ACC112 (cell line): ENCODE results near the gene FIBP.

Experiments
- H2AFZ ChIP-seq: fragments of 200-600 bp; sonication (generic); one replicate; pipeline ENCODE4 v1.6.0; 2017; ENCODE audit warnings: antibody characterized with exemption, low read length; ENCODE audit not compliant: unreplicated experiment
- H3K27ac ChIP-seq: fragments of 200-600 bp; sonication (generic); 2 replicates; pipeline ENCODE4 v1.5.1; 2014; ENCODE audit warnings: low read depth, mild to moderate bottlenecking, antibody characterized with exemption, low read length, moderate library complexity
- H3K27me3 ChIP-seq: fragments of 200-600 bp; sonication (generic); 2 replicates; pipeline ENCODE4 v1.6.1; 2014; ENCODE audit warnings: mild to moderate bottlenecking, antibody characterized with exemption, low read length, moderate library complexity, mixed read lengths; ENCODE audit not compliant: insufficient read depth
- H3K36me3 ChIP-seq: fragments of 200-600 bp; sonication (generic); 2 replicates; pipeline ENCODE4 v1.6.1; 2016; ENCODE audit warnings: mild to moderate bottlenecking, antibody characterized with exemption, low read length, moderate library complexity, mixed read lengths; ENCODE audit not compliant: insufficient read depth
- H3K4me1 ChIP-seq: fragments of 200-600 bp; sonication (generic); one replicate; pipeline ENCODE4 v1.6.1; 2016; ENCODE audit warnings: low read length, mixed read lengths; ENCODE audit not compliant: insufficient read depth, unreplicated experiment, control insufficient read depth
- H3K4me3 ChIP-seq: fragments of 200-600 bp; sonication (generic); 2 replicates; pipeline ENCODE4 v1.5.1; 2014; ENCODE audit warnings: mild to moderate bottlenecking, low read depth, low read length
- H3K79me2 ChIP-seq: fragments of 200-600 bp; sonication (generic); one replicate; pipeline ENCODE4 v1.6.0; 2016; ENCODE audit warnings: low read length; ENCODE audit not compliant: control insufficient read depth, unreplicated experiment, insufficient read depth

FIBP gene

DNA sequence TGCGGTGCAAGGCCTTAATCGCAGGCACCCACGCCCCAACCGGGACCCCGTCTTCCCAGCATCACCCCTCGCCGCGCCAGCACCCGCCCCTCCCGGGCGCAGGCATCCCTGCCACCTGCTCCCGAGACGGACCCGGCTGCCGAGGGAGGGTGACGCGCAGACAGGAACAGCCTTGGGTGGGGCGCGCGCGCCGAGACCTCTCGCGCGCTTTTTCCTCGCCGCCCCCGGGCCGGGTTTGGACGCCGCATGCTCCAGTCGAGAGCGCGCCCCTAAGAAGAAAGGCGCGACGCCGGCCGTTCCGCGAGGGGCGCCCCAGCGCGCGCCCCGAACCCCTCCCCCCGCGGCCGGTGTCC lies 30.8 kb downstream of the FIBP start:
- H3K79me2 ChIP-seq, result peaks cover 56% of the 10 kb centered on the region
- H3K27ac ChIP-seq, result peak overlapping the region; percentile 79
- H2AFZ ChIP-seq, result no peak overlapping the region
- H3K4me1 ChIP-seq, result peaks cover 15% of the 10 kb centered on the region
- peak overlapping the region; percentile 99 for H3K4me3 ChIP-seq
- H3K36me3 ChIP-seq, result peaks cover 37% of the 10 kb centered on the region
- H3K27me3 ChIP-seq, result no peaks in the 10 kb centered on the region

DNA sequence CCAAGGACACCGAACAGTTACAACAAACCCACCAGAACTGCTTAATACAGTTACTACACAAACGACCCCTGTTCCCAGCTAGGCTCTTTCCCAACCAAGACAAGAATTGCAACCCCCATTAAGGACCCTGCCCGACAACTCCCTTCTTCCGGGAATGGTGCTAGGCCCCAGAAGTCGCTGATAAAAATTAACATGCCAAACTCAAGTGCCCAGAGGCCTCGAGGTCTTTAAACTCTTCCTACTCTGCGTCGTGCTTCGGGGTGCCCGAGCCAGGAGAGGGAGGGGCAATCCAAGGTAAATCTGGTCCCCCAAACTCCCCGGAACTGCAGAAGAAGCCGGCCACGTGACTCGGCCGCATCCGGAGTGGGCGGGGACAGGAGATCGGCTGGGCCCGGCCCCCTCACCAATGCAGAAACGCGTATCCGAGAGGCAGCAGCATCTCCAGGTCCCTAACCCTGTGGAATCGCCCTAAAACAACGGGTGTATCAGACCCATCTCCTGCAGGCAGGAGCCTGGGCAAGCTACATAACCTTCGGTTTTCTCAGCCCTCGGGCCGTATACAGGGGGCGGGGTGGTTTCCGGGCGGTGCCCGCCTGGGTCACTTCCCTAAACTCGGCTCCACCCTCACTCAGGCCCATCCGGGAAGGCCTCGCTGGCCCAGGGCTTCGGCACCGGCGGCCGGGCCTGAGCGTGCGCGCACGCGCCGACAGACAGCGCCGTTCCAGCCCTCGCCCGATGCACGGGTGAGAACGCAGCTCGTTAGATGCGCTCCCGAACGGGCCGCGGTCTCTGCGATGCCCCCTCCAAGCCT lies 31.4 kb downstream of the FIBP start:
- Histone ChIP-seq H3K27me3 (no peaks in the 10 kb centered on the region), H3K27ac (peak overlapping the region; percentile 79), H3K4me3 (peak overlapping the region; percentile 99), H2AFZ (no peak overlapping the region), H3K36me3 (peaks cover 42% of the 10 kb centered on the region), H3K4me1 (peaks cover 10% of the 10 kb centered on the region), H3K79me2 (peaks cover 53% of the 10 kb centered on the region)

DNA sequence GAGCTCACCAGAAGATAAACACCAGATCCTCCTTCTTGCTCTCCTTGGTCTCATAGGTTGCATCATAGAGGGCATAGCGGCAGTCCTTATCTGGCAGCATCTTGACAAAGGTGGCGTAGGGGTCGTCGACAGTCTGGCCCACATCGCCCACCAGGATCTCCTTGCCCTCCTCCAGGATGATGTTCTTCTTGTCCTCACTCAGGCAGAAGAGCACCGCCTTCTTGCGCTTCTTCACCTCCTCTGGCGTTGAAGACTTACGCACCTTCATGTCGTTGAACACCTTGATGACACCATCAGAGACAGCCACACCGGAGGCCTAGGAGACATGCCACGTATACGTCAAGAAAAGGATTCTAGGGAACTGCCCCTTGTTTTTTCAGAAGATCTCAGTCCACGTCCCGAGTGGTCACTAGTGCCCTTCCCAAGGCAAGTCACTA lies 32.3 kb downstream of the FIBP start:
- H3K27ac ChIP-seq, result no peak overlapping the region
- H3K4me3 ChIP-seq, result peak overlapping the region; percentile 99
- H3K27me3 ChIP-seq, result no peaks in the 10 kb centered on the region
- H3K4me1 ChIP-seq, result peaks cover 5% of the 10 kb centered on the region
- H2AFZ ChIP-seq, result no peak overlapping the region
- peaks cover 52% of the 10 kb centered on the region for H3K36me3 ChIP-seq
- H3K79me2 ChIP-seq, result peaks cover 44% of the 10 kb centered on the region

DNA sequence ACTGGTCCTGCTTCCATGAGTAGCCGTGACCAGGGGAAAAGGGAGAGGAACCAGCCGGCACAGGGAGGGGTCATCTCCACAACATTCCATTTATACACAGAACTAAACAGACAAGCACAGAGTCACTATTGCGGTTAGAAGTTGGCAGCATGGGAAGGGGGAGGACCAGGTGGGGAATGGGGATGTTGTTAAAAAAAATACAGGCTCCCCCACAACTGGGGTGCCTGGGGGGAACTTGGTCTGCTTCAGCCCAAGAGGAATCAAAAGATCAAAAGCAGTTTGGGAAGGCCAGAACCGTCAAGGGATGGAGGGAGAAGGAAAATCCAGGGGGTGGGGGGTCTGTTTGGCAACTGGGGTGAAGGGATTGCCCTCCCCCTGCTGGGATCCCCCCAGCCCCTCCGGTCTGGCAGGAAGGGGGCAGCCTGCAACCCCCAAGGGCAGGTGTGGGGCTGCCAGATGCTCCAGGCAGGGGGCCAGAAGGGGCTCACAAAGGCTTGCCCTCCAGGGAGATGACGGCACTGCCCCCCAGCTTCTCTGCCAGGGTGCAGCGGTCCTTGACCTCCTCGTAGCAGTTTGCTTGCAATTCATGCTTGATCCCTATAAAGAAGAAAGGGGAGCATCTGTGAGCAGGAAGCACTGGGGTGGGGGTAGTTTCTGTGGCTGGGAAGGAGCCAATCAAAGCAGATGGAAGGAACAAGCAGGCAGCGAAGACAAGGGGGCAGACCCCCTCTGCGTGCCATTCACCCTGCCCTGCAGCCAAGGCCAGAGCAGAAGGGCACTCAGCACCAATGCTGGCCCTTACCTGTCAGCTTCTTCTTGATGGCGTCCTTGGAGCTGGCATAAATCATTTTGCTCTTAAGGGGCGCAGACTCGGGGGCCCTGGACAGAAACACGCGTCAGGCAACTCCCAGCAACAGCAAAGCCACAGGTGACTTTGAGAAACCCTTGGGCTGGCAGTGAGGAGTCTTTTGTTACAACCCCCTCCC lies 33.1 kb downstream of the FIBP start:
- no peak overlapping the region for H2AFZ ChIP-seq
- H3K27ac ChIP-seq, result no peak overlapping the region
- peaks cover 58% of the 10 kb centered on the region for H3K36me3 ChIP-seq
- H3K4me3 ChIP-seq, result no peak overlapping the region
- H3K4me1 ChIP-seq, result peaks cover 5% of the 10 kb centered on the region
- H3K79me2 ChIP-seq, result peaks cover 44% of the 10 kb centered on the region
- no peaks in the 10 kb centered on the region for H3K27me3 ChIP-seq

DNA sequence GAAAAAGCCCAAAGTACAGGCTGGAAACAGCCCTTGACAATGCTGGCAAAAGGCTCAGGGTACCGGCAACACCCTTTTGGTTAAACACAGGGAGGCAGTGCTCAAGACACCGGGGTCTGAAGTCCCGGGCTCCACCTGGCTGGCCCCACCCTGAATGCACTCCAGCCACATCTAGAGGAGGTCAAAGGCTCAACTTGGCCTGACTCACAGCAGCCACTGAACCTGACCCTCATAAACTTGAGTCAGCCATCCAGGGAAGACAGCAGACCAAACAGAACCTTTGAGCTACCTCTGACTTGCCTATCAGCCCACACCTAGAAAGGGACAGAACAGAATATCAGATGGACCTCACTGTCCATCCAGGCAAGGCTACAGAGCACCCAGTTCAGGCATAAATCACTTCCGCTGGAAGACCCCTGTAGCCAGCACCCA lies 34.1 kb downstream of the FIBP start:
- Histone ChIP-seq H3K4me1 (no peaks in the 10 kb centered on the region), H3K27ac (no peak overlapping the region), H3K27me3 (no peaks in the 10 kb centered on the region), H3K79me2 (peaks cover 44% of the 10 kb centered on the region), H3K36me3 (peaks cover 58% of the 10 kb centered on the region), H2AFZ (no peak overlapping the region), H3K4me3 (no peak overlapping the region)

DNA sequence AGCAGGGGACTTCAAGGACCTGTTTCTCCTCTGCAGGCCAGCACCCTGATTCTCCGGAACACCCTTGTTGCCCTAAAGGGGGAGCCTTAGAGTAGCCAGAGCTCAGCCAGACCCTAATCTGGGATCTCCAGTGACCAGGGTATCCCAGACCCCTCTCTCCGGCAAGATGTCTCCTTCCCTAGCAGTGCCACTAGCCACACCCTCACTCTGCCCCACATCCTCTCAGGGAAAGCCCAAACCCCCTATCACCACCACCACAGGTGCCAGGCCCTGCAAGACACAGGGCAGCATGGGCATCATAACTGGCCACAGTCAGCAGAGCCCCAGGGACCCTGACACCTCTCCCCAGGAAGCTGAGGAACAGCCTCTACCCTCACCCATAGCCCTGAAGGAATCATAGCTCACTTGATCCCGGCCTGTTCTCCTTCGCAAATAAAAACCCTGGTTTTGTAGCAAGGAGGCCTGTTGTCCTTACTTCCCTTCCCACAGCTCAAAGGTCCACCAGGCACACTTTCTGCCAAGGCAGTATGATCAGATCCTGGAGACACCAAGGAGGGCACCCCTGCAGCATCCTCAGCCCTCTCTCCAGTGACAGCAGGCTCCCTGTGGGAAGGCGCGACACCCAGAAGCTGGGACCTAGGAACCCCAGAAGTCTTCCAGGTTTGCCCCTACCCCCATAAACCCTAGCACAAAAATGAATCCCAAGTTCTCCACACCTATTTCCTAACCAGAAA lies 34.9 kb downstream of the FIBP start:
- H3K79me2 ChIP-seq, result peaks cover 44% of the 10 kb centered on the region
- H3K4me3 ChIP-seq, result no peak overlapping the region
- peaks cover 58% of the 10 kb centered on the region for H3K36me3 ChIP-seq
- no peaks in the 10 kb centered on the region for H3K4me1 ChIP-seq
- H3K27ac ChIP-seq, result no peak overlapping the region
- H3K27me3 ChIP-seq, result no peaks in the 10 kb centered on the region
- H2AFZ ChIP-seq, result no peak overlapping the region

DNA sequence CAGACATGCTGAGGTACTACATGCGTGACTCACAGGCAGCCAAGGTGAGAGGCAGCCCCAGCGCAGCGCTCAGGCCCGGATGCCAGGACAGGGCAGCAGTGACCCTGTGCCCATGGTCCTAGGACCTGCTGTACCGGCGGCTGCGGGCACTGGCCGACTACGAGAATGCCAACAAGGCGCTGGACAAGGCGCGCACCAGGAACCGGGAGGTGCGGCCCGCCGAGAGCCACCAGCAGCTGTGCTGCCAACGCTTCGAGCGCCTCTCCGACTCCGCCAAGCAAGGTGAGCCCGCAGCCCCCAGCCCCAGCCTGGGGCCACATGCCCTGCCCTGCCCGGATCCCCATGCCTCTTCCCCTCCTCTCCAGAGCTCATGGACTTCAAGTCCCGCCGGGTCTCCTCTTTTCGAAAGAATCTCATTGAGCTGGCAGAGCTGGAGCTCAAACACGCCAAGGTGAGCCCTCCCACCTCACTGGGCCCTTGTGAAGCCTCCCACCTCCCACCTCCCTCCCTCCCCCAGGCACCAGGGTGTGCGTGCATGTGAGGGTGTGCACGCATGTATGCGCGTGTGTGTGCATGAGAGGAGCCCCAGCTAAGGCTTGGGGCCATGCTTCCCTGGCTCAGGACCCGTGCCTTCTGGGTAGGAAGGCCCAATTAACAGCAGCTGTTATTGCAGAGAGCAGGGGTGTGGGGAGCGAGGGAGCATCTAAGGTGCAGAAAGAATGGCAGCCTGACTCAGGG lies 35.6 kb downstream of the FIBP start:
- peaks cover 58% of the 10 kb centered on the region for H3K36me3 ChIP-seq
- no peak overlapping the region for H2AFZ ChIP-seq
- no peak overlapping the region for H3K27ac ChIP-seq
- peaks cover 41% of the 10 kb centered on the region for H3K79me2 ChIP-seq
- H3K4me3 ChIP-seq, result no peak overlapping the region
- H3K27me3 ChIP-seq, result no peaks in the 10 kb centered on the region
- H3K4me1 ChIP-seq, result no peaks in the 10 kb centered on the region

DNA sequence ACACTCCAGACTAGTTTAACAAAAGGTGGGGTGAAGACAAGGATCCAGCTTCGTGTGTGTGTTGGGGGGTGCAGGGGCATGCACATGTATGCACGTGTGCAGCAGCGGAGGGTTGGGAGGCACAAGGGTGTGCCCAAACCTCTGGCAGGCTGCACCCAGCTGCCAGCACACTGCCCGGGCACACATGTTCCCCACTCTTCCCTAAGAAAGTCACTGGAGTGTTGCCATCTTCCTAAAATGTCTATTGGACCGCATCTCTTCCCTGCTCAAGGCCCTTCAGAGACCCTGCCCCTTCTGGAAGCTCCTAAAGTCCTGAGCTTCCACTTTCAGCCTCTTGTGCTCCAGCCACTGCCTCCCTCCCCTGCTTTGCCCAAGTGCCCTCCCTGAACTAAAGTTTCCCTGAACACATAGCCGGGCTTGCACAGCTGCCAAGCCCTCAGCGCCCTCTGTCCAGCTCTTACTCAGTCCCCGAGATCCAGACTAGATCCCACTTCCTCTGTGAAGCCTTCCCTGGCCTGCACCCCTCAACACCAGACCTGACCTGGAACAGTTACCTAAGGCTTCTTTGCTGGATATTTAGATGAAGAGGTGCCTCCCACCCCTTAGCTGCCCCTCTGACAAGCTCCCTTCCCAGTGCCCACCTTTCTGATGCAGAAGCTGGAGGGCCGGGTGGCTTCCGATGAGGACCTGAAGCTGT lies 36.3 kb downstream of the FIBP start:
- Histone ChIP-seq H3K27ac (no peak overlapping the region), H3K79me2 (peaks cover 34% of the 10 kb centered on the region), H3K36me3 (peaks cover 58% of the 10 kb centered on the region), H3K4me1 (no peaks in the 10 kb centered on the region), H3K27me3 (no peaks in the 10 kb centered on the region), H2AFZ (no peak overlapping the region), H3K4me3 (no peak overlapping the region)

DNA sequence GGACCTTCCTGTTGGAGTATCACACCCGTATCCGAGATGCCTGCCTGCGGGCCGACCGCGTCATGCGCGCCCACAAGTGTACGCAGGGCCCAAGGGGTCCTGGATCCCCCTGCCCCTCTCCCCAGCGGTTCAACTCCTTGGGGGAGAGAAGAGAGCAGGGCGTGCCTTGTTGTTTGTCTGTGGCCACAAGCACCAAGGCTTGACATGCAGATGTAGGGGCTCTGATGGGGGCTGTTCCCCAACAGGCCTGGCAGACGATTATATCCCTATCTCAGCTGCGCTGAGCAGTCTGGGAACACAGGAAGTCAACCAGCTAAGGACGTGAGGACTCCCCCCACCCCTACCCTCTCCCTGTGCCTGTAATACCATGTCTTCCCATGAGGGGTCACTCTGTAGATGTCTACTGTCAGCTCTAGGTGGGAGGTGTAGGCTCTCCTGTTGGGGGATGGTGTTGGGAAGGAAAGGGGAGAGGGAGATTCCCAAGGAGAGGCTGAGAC lies 37.1 kb downstream of the FIBP start:
- H3K4me1 ChIP-seq, result no peaks in the 10 kb centered on the region
- peaks cover 54% of the 10 kb centered on the region for H3K36me3 ChIP-seq
- no peaks in the 10 kb centered on the region for H3K27me3 ChIP-seq
- no peak overlapping the region for H3K4me3 ChIP-seq
- no peak overlapping the region for H2AFZ ChIP-seq
- H3K27ac ChIP-seq, result no peak overlapping the region
- peaks cover 26% of the 10 kb centered on the region for H3K79me2 ChIP-seq
